ENCODE measurements around the gene PDIA2.

PDIA2 gene

DNA sequence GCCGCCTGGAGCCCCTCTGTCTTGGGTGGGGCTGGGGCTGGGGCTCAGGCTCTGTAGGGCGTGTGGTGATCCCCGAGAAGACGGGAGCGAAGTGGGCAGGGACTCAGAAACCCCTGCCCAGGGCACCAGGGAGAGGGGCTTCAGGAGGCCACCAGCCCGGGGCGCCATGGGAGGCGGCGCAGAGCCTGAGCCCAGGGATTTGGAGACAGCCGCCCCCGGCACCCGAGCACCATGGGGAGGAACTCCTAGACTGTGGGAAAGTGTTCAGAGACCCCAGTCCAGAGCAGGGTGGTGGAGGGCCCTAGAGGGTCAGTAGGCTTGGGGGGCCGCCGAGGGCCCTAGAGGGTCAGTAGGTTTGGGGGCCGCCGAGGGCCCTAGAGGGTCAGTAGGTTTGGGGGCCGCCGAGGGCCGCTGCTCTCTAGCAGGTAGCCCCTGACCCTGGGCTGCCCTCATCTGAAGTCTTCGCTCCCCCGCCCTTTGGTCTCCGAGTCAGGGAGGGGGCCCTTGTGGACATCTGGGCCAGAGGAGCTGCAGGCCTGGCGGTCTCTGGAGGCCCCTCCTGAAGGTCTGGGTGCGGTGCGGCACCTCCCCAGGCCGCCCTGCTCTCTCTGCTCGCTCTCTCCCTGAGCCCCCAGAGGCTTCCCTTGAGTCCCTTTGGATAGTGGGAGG lies 1.8 kb upstream of the PDIA2 start:
- DNase-seq, result no peak

DNA sequence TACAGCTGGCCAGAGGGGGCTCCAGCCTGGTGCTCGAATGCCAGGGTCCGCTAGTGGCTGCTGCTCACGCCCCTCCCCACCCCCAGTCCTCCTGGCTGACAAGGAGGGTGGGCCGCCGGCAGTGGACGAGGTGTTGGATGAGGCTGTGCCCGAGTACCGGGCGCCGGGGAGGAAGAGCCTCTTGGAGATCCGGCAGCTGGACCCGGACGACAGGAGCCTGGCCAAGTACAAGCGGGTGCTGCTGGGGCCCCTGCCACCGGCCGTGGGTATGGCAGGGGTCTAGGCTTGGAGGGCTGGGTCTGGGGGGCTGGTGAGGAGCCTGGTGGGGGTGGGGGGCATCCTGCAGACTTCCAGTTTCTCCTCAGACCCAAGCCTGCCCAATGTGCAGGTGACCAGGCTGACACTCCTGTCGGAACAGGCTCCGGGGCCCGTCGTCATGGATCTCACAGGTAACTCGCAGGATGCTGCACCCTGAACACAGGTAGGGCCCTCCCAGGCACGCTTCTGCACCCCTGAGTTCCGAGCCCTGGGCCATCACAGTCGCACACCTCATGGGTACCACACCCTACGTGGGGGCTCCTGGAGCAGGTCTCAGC lies 1.2 kb upstream of the PDIA2 start:
- DNase-seq, result no peak

DNA sequence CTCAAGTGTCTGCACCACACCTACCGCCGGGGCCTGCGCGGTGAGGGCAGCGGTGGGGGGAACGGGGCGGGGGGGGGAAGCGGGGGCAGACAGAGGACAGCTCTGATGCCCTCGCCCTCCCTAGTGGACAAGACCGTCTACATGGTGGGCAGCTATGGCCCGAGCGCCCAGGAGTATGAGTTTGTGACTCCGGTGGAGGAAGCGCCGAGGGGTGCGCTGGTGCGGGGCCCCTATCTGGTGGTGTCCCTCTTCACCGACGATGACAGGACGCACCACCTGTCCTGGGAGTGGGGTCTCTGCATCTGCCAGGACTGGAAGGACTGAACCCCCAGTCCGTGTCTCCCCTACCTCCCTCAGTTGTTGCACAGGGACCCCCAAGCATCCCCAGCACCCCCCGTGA lies 473 bp upstream of the PDIA2 start:
- DNase-seq, result no peak

DNA sequence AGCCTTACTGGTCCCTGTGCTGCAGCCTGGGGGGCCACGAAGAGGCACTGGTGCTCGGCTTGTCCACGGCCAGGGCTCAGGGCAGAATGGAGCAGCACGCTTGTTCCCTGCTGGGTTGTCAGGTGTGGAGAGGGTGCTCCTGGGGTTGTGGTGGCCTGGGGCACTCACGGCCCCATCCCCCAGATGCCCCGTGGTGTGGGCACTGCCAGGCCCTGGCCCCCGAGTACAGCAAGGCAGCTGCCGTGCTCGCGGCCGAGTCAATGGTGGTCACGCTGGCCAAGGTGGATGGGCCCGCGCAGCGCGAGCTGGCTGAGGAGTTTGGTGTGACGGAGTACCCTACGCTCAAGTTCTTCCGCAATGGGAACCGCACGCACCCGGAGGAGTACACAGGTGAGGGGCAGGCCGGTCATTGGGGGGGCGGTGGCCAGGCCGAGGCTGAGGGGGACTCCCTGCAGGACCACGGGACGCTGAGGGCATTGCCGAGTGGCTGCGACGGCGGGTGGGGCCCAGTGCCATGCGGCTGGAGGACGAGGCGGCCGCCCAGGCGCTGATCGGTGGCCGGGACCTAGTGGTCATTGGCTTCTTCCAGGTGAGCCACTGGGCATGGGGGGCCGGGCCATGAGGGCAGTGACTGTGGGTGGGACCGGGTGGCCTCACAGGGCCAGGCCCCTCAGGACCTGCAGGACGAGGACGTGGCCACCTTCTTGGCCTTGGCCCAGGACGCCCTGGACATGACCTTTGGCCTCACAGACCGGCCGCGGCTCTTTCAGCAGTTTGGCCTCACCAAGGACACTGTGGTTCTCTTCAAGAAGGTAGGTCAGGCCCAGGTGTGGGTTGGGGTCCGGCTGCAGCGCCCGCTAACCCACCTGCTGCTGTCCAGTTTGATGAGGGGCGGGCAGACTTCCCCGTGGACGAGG lies 1.5 kb downstream of the PDIA2 start:
- DNase-seq, result no peak

DNA sequence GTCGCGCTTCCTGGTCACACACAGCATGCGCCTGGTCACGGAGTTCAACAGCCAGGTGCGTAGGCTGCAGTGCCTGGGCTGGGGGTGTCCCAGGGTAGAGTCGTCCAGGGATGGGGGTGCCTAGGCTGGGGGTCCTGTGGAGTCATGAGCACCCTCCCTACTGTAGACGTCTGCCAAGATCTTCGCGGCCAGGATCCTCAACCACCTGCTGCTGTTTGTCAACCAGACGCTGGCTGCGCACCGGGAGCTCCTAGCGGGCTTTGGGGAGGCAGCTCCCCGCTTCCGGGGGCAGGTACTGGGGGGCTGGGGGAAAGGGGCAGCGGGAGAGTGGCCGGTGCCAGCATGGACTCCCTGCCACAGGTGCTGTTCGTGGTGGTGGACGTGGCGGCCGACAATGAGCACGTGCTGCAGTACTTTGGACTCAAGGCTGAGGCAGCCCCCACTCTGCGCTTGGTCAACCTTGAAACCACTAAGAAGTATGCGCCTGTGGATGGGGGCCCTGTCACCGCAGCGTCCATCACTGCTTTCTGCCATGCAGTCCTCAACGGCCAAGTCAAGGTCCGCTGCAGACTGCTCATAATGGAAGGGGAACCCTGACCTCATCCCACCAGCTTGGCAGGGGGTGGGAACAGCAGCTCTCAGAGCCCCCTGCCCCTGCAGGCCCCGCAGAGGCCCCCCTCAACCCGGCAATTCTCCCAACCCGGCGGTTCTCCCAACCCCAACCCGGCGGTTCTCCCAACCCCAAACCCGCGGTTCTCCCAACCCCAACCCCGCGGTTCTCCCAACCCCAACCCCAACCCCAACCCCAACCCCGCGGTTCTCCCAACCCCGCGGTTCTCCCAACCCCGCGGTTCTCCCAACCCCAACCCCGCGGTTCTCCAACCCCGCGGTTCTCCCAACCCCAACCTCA lies 2.4 kb downstream of the PDIA2 start:
- DNase-seq, result no peak

DNA sequence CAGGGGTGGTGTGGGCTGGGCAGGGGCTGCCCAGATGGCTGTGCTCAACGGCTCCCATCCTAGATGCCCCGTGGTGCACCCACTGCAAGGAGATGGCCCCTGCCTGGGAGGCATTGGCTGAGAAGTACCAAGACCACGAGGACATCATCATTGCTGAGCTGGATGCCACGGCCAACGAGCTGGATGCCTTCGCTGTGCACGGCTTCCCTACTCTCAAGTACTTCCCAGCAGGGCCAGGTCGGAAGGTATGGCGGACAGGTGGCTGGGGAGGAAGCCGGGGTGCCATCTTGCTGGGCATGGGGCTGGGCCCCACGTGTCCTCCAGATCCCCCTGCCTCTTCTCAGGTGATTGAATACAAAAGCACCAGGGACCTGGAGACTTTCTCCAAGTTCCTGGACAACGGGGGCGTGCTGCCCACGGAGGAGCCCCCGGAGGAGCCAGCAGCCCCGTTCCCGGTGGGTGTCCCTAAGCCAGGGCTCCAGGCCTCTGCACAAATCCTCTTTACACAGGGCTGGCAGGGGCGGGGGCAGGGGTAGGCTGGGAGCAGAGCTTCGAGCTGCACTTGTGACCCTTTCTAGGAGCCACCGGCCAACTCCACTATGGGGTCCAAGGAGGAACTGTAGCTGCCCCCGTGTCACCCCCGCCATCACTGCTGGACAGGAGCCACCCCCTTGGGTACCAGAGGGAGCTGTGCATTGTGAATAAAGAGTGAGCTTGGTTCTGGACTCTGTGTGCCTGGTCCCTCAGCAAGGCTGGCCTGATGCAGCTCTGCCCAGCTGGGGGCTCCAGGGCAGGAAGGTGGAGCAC lies 3.7 kb downstream of the PDIA2 start:
- DNase-seq, result no peak

DNA sequence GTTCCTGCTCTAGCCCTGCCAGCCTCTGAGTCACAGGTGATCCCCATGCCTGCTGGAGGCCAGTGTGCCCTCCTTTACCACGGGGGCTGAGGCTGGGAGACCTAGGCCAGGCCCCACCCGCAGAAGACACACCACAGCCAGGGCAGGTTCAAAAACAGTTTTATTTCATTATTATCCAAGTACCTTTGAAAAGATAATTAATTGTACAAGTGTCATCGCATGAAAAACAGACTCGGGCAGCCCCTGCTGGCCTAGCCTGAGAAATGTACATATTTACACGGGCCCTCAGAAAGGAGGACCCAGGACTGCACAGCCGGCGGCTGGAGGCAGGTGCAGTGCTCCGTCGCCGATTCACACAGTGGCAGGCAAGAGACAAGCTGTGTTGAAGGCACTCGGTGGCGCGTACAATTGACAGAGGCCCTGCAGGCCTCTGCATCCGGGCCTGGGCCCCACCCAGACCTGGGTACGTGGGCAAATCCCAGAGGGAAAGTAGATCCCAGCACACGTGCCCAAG lies 4.4 kb downstream of the PDIA2 start:
- DNase-seq, result peak; percentile 16

DNA sequence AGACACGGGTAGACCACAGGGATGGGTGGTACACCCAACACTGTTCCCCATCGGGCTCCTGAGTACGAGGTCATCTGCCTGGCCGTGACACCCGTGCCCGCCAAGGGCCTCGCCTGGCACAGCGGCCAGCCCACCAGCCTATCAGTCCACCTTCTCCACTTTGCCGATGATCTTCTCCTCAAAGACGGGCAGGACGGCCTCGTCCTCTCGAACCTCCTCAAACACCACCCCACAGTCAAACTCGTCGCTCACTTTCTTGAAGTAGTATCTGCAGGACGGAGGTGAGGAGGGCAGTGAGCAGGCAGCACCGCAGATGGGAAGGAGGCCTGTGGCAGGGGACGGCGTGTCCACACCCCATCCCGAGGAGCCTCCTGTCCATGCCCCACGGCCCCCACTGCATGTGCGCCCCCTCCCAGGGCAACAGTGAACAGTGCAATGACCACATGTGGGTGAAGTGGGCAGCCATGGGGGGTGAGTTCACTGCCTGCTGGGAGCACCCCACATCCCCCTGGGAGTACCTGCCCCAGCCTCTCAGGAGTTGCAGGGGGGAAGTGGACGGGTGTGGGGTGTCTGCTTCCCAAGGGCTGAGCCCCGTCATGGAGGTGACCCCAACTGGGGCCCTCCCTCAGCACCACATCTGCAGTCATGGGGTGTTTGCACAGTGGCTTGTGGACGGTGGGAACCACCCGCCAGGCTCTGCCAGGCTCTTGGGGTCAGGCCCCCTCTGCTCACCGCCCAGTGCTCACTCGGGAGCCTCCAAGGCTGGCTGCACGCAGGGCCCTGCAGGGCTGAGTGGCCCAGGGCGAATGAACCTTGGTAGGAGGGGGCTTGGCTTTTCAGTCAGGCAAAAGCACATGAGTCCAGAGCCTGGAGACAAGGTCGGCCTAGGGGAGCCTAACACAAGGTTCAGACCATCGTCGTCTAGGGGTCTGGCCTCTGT lies 5.3 kb downstream of the PDIA2 start:
- no peak for DNase-seq

DNA sequence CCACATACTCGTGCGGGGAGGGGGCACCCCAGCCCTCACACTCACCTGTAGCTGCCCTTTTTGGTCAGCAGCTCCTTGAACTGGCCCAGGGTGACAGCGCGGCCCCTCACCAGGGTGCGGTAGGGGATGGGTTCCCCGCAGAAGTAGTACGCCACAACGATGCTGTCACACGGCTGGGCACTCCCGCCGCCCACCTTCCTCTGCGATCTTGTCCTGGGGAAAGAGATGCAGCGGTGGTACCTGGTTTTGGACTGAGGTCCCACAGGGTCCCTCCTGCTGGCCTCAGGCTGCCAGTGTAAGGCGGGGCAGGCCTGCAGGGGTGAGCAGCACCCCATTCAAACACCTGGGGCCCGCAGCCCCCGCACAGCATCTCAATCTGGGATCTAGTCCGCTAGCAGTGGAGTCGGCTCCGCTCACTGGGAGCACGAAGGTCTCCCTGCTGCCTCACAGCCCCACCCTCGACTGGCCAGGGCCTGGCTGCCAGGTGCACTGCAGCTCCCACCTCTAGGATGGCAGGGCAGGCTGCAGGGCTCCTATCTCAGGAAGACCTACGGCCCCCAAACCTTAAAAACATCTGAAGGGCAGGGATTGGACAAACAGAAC lies 6.5 kb downstream of the PDIA2 start:
- no peak for DNase-seq

DNA sequence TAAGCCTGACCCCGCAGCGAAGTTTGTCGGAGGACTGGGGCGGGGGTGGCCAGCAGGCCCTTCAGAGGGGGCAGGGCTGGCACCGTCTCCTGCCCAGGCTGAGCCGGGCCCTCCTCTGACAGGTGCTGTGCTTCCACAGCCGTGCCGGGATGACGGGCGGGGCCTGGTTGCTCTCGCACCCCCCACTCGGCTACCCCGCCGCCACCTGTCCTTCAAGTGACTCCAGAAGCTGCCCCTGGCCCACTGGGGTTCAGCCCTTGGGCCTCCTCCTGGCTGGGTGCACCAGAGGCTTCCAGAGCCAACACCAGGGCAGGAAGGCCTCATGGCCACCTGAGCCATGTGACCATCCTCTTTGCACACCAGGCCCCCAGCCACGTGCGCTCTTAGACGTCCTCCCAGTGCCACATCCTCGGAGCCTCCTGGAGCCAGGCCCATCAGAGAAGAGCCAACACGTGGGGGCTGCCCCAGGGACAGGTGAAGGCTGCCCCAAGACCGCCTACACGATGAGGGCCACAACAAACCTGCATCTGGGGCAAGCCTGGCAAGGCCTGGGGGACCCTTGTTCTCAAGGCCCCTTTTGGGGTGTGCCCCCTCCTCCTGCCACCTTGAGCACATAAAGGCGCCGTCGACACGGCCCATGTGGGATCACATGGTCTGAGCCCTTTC lies 7.2 kb downstream of the PDIA2 start:
- no peak for DNase-seq

DNA sequence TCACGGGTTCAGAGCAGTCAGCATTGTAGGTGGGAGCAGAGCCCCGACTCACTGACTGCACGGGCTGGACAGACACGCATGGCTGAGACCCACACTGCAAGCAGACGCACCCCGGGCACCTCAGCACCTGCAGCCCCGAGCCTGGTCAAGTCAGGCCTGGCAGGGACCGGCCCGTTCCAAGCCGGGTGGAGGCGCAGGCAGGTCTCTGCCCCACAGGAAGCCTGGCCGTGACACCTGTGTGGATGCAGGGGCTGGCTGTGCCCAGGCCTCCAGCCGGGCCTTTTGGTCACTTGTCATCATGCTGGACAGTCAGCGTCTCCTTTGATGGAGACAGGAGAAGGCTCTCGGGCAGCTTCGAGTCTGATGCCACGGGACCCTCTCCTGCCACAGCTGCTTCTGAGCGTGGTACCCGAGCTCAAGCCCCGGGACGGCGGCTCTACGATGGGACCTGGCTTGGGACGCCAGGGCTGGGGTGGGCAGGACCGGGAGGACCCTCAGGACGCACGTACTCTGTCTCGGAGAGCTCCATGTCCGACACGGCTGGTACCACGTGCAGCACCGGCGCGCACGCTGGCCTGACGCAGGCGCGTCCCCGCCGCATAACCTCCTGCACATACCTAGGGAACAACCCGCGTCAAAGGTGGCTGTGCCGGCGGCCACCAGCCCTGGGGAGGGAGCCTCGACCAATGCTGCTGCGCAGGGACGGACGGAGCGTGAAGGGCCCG lies 7.9 kb downstream of the PDIA2 start:
- no peak for DNase-seq

DNA sequence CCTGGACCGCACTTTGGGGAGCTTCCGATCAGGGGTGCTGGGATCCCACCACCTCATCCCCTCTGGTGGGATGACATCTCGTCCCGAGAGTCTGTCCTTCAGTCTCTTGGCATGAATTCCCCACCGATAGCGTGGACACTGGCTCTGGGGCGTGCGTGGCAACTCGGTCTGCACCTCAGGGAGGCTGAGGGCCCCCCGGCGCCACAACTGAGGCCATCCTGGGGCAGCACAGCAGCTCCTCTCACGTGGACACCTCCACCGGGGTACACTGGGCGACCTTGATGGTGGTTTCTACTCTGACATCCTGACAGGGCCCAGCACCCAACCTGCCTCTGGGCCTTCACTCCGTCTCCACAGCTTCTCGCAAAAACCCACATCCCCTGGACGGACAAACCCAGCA lies 8.6 kb downstream of the PDIA2 start:
- no peak for DNase-seq

DNA sequence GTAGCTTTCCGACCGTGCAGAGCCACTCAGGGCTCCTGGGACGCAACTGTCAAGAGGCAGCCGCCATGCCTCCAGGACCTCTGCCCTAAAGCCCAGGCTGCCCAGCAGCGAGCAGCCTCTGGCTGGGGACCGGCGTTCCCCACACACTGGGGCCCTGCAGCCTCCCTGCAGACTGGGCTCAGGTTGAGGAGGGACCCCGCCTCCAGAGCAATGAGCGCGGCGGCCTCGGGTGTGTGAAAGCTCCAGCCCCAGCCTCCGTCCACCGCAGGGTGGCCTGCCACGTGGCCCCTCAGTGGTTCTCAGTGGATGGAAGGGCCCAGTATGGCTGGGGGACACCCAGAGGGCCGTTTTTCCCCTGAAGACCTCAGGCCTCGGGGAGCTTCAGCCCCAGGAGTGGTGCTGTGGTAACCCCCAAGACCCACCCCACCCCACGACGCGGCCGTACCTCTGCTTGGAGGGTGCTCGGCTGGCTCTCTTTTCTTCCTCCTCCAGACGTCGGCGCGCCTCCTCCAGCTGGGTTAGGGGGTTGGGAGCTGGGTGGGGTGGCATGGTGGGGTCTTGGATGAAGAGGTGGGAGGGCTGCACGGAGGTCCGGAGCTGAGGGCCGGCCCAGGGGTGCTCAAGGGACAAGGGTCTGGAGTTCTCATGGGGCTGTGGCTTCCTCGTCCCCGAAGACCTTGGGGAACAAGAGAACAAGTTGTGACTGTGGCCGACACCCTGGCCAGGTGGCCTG lies 10.2 kb downstream of the PDIA2 start:
- DNase-seq, result no peak

DNA sequence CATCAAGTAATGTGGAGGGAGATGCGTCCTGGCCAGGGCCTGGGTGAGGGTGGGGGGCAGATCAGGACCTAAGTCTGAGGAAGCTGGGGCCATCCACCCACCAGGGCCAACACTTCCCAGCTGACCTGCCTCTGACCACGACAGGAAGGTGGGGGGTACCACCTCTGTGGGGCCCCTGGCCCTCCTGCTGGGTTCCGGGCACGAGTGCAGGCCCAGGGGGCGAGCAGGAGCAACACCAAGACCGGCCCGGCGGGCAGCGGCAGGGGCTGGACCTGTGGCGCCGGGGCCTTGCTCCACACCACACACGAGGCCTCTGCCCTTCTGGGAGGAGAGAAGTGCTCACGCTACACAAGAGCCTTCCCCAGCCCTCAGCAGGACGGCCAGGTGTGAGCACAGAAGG lies 13.3 kb downstream of the PDIA2 start:
- no peak for DNase-seq

DNA sequence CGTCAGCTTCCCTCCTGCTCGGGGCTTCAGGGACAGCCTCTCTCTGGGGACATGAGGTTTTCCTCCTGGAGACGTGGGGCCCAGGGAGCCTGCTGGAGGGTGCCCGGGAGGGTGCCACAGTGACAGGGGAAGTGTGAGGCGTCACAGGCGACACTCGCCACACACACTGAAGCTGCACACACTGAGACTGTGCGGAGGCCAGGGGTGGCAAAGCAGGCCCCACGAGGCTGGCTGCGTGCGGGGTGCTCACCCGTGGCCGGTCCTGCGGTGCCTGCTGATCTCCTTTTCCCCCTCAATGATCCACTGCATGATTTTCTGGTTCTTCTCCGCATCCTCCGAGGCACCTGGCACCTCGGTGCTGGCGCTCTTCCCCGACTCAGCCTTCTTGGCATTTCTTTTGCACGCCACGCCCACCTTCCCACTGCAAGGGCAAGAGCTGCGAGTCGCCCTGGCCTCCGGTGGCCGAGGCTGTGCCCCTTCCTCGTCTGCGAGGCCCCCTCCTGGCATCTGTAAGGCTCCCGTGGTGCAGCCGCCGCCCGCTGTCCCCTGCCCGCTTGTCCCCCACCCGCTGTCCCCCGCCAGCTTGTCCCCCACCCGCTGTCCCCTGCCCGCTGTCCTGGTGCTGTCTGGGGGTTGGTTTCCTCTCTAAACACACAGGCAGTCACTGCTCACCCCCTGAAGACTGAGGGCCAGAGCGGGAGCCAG lies 14.0 kb downstream of the PDIA2 start:
- no peak for DNase-seq

DNA sequence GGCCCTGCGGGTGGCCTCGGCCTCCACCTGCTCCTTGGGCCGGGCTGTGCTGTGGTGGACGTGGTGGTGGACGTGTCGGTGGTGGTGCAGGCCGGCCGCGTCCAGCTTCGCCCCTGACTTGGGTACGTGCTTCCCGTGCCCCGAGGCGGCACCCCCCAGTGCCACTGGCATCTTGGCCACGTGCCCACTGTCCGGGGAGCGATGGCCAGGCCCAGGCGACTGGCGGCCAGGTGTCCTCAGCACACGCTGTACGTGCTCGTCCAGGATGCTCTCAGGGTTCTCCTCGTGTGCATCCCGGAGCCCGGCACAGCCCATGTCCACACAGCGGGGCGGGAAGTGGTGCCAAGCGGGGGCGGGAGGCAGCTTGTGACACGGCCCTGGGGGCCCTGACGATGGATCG lies 14.9 kb downstream of the PDIA2 start:
- no peak for DNase-seq

DNA sequence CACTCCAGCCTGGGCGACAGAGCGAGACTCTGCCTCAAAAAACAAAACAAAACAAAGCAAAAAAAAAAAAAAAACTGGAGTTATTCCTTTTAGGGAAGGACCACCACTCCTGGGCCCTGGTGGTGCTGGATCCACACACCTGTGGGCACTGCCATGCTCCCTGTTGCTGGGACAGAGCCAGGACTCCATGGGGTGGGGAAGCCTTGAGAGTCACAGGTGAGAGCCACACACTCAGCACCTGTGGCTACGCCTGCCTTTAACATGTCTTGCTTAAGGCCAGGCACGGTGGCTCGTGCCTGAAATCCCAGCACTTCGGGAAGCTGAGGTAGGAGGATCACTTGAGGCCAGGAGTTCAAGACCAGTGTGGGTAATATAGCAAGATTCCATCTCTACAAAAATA lies 18.3 kb downstream of the PDIA2 start:
- DNase-seq, result no peak

DNA sequence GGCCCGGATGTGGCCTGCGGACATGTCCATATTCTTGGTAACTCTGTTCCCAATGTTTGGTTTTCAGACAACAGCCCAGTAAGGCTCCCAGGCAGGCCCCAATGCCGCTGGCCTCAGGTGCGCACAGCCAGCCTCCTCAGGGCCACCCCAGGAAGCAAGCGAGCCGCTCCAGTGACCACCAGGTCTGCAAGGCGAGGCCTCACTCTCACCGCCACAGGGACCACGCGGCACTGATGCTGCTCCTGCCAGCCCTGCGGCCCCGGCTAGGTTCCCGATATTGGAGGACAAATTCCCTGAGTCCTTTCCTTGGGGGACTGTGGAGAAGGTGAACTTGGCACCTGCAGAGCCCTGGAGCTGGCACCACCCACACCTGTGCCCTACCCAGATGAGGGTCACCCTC lies 19.0 kb downstream of the PDIA2 start:
- no peak for DNase-seq

All from NCI-H1417 treated with DMSO at 0.1 percent for 48 hours (cell line).